WI38 (cell line): ENCODE results near the gene SPEM1.

Experiments
- H3K4me3 ChIP-seq: 2 replicates; pipeline ENCODE4 v1.5.1; 2011; ENCODE audit warnings: low read depth, mild to moderate bottlenecking, control low read depth, low read length
- CTCF ChIP-seq: IDR thresholded peaks from 2 replicates; pipeline ENCODE4 v1.5.1; 2012; ENCODE audit warnings: low read depth, mild to moderate bottlenecking, control low read depth, low read length

Gene SPEM1

GRCh38 chr17:7407082-7407481 lies 13.0 kb upstream of the SPEM1 start:
- H3K4me3 ChIP-seq: no peak overlapping the region
- no peak for TF ChIP-seq CTCF

GRCh38 chr17:7407485-7408251 lies 12.5 kb upstream of the SPEM1 start, which contains the start of gene NLGN2:
TSS of gene NLGN2 (plus strand) at chr17:7407845. CDS start at chr17:7408256, 411 bp downstream.
- H3K4me3 ChIP-seq: no peak within 1 kb of the TSS
- TF ChIP-seq CTCF: no peak

GRCh38 chr17:7408252-7408727 lies 11.8 kb upstream of the SPEM1 start:
- H3K4me3 ChIP-seq: no peak overlapping the region
- no peak for TF ChIP-seq CTCF

GRCh38 chr17:7408863-7409262 lies 11.3 kb upstream of the SPEM1 start:
- no peak for TF ChIP-seq CTCF
- no peak overlapping the region for H3K4me3 ChIP-seq

- no peak for TF ChIP-seq CTCF
Measured at GRCh38 chr17:7409716-7410115, 10.4 kb upstream of the SPEM1 start.

GRCh38 chr17:7410634-7411426 lies 9.3 kb upstream of the SPEM1 start:
- H3K4me3 ChIP-seq: no peak overlapping the region
- TF ChIP-seq CTCF: no peak

More at GRCh38 chr17:7409716-7410115, 10.4 kb upstream of the SPEM1 start:
- H3K4me3 ChIP-seq: no peak overlapping the region

GRCh38 chr17:7411427-7411750 lies 8.7 kb upstream of the SPEM1 start:
- no peak for TF ChIP-seq CTCF
- H3K4me3 ChIP-seq: no peak overlapping the region
